ENCODE measurements around the gene NBR1.

DNA sequence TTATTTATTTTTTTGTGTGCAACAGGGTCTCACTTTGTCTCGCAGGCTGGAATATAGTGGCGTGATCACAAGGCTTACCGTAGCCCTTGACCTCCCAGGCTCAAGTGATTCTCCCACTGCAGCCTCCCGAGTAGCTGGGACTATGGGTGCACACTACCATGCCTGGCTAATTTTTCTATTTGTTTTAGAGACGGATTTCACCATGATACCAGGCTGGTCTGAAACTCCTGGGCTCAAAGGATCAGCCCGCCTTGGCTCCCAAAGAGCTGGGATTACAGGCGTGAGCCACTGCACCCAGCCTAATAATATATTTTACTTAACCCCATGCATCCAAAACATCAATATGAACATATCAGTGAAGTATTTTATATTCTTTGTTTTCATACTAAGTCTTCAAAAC is 55.4 kb downstream of the NBR1 start:
- TF ChIP-seq, protein P1, sequence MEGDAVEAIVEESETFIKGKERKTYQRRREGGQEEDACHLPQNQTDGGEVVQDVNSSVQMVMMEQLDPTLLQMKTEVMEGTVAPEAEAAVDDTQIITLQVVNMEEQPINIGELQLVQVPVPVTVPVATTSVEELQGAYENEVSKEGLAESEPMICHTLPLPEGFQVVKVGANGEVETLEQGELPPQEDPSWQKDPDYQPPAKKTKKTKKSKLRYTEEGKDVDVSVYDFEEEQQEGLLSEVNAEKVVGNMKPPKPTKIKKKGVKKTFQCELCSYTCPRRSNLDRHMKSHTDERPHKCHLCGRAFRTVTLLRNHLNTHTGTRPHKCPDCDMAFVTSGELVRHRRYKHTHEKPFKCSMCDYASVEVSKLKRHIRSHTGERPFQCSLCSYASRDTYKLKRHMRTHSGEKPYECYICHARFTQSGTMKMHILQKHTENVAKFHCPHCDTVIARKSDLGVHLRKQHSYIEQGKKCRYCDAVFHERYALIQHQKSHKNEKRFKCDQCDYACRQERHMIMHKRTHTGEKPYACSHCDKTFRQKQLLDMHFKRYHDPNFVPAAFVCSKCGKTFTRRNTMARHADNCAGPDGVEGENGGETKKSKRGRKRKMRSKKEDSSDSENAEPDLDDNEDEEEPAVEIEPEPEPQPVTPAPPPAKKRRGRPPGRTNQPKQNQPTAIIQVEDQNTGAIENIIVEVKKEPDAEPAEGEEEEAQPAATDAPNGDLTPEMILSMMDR (IDR thresholded peaks at IDR 0.05; ENCODE audit: insufficient read depth, low read length, poor library complexity, severe bottlenecking): no peak
- TF ChIP-seq EZH2phosphoT487 (conservative IDR thresholded peaks at IDR 0.05; ENCODE audit: low read length): no peak

All from SU-DHL-6 (cell line).